ENCODE measurements around the gene C10orf105. TPM values are rescaled to one million over a fixed set of nuclear protein-coding genes. Genes with fewer than 3 reads are reported as not detected.
A peak's percentile ranks its signal among the peaks of the same experiment; 100 is the strongest.

Gene C10orf105
- total RNA-seq, 1 donor from 2014 or later = 0.18 TPM

DNA sequence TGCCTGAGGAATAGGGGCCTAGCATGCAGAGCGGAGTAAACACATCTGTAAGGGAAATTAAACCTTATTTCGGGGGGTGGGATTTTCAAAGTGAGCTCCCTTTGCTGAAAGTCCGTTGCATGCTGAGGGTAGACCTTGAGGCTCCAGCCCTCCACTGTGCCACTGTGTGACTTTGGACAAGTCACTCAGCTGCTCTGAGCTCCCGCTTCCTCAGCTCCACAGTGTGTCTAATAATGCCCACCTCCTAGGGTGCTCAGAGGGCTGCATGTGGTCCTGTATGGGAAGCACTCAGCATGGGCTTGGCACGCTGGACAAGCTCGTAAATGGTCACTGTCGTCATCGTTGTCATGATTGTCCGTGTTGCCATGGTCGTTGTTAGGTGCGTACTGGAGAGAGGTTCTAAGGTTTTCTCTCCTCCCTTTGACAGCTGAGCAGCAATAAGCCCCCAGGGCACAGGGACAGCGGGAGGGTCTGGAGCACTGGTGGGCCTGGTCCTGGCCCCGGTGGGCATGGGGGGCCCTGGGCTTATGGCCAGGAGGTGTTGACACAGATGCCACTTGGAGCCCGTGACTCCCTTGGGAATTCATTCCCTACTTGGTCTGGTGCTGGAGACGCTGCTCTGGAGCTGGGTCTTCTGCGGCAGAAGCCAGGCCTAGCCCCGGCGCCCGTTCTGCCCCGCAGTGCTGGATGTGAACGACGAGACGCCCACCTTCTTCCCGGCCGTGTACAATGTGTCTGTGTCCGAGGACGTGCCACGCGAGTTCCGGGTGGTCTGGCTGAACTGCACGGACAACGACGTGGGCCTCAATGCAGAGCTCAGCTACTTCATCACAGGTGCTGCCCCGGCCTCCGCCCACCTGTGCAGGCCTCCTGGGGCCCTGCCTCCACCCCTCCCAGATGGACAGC, 13.1 kb downstream of the C10orf105 start:
- no peak for DNase-seq (ENCODE audit: low spot score)
- peaks cover 8% of the 10 kb centered on the region for H3K4me1 Mint-ChIP-seq (ENCODE audit: low read depth)
- no peaks in the 10 kb centered on the region for H3K36me3 Mint-ChIP-seq (ENCODE audit: low read depth)
- H3K27ac Mint-ChIP-seq = no peak overlapping the region
- no peaks in the 10 kb centered on the region for H3K9me3 Mint-ChIP-seq
- no peaks in the 10 kb centered on the region for H3K27me3 Mint-ChIP-seq (ENCODE audit: low read depth)
- intact Hi-C loops (cut with micrococcal nuclease) = loop anchor here (5.0 kb wide), 1 partner anchor 324 kb away; no protein-coding TSS in a partner anchor
- no peak overlapping the region for H3K4me3 Mint-ChIP-seq (ENCODE audit: low read depth)

- intact Hi-C loops (cut with micrococcal nuclease) = loop anchor here (5.0 kb wide), 1 partner anchor 323 kb away; no protein-coding TSS in a partner anchor
These were observed 14.0 kb downstream of the C10orf105 start for GRCh38 chr10:71705582-71705981.

DNA sequence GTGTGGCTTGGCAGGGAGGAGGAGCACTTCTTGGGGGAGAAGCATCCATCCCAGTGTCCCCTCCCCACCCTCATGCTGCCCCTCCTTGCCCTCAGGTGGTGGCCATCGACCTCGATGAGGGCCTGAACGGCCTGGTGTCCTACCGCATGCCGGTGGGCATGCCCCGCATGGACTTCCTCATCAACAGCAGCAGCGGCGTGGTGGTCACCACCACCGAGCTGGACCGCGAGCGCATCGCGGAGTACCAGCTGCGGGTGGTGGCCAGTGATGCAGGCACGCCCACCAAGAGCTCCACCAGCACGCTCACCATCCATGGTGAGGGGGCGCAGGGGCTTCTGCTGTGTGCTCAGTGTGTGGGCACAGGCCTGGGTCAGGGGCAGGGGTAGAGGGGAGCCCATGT, 14.8 kb downstream of the C10orf105 start:
- Mint-ChIP-seq H3K9me3 (no peaks in the 10 kb centered on the region), H3K4me1 (ENCODE audit: low read depth) (peaks cover 6% of the 10 kb centered on the region), H3K4me3 (ENCODE audit: low read depth) (no peak overlapping the region), H3K27ac (no peak overlapping the region), H3K36me3 (ENCODE audit: low read depth) (no peaks in the 10 kb centered on the region), H3K27me3 (ENCODE audit: low read depth) (no peaks in the 10 kb centered on the region)
- no peak for DNase-seq (ENCODE audit: low spot score)
- intact Hi-C loops (cut with micrococcal nuclease) = loop anchor here (5.0 kb wide), 1 partner anchor 323 kb away; no protein-coding TSS in a partner anchor

More at GRCh38 chr10:71705582-71705981, 14.0 kb downstream of the C10orf105 start:
- no peak for DNase-seq (ENCODE audit: low spot score)
- no peaks in the 10 kb centered on the region for H3K9me3 Mint-ChIP-seq
- H3K27ac Mint-ChIP-seq = no peak overlapping the region
- no peaks in the 10 kb centered on the region for H3K27me3 Mint-ChIP-seq (ENCODE audit: low read depth)
- H3K4me1 Mint-ChIP-seq (ENCODE audit: low read depth) = peaks cover 8% of the 10 kb centered on the region
- H3K36me3 Mint-ChIP-seq (ENCODE audit: low read depth) = no peaks in the 10 kb centered on the region
- no peak overlapping the region for H3K4me3 Mint-ChIP-seq (ENCODE audit: low read depth)

- H3K4me3 Mint-ChIP-seq (ENCODE audit: low read depth) = no peak overlapping the region
These were observed 16.0 kb downstream of the C10orf105 start for GRCh38 chr10:71703577-71703976.

DNA sequence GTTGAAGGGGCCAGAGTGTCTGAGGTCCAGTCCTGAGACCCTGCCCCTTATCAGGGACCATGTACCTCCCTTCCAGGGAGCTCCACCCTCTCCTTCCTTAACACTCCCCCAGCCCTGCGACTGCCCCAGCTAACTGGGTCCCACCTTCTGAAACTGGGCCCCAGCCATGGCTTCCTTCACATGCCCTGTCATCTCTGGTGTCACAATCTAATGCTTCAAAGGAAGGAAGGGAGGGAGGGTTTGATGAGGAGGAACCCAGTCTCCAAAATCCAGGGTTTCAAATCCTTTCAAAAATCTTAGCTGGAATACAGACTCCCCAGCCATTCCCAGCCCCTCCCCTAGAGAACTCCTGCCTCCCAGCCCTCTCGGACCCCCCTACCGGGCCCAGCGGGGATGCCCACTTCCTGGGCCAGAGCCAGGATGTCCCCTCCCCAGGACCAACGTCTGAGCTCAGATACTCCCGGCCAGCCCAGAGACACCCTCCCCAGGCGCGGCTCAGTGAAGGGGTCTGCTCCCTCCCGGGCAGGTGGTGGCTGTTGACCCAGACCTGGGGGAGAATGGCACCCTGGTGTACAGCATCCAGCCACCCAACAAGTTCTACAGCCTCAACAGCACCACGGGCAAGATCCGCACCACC, 18.0 kb downstream of the C10orf105 start:
- Mint-ChIP-seq H3K36me3 (ENCODE audit: low read depth) (no peaks in the 10 kb centered on the region), H3K27me3 (ENCODE audit: low read depth) (no peaks in the 10 kb centered on the region), H3K4me1 (ENCODE audit: low read depth) (peaks cover 20% of the 10 kb centered on the region), H3K4me3 (ENCODE audit: low read depth) (no peak overlapping the region), H3K9me3 (no peaks in the 10 kb centered on the region), H3K27ac (no peak overlapping the region)
- no peak for DNase-seq (ENCODE audit: low spot score)
- intact Hi-C loops (cut with micrococcal nuclease) = no loop called here

More at GRCh38 chr10:71703577-71703976, 16.0 kb downstream of the C10orf105 start:
- Mint-ChIP-seq H3K4me1 (ENCODE audit: low read depth) (peaks cover 12% of the 10 kb centered on the region), H3K36me3 (ENCODE audit: low read depth) (no peaks in the 10 kb centered on the region), H3K27ac (no peak overlapping the region), H3K27me3 (ENCODE audit: low read depth) (no peaks in the 10 kb centered on the region), H3K9me3 (no peaks in the 10 kb centered on the region)
- intact Hi-C loops (cut with micrococcal nuclease) = no loop called here
- DNase-seq (ENCODE audit: low spot score) = no peak

GRCh38 chr10:71700731-71701368, 18.7 kb downstream of the C10orf105 start:
- Mint-ChIP-seq H3K4me1 (ENCODE audit: low read depth) (peaks cover 20% of the 10 kb centered on the region), H3K27me3 (ENCODE audit: low read depth) (no peaks in the 10 kb centered on the region), H3K4me3 (ENCODE audit: low read depth) (no peak overlapping the region), H3K27ac (no peak overlapping the region), H3K9me3 (no peaks in the 10 kb centered on the region), H3K36me3 (ENCODE audit: low read depth) (no peaks in the 10 kb centered on the region)
- intact Hi-C loops (cut with micrococcal nuclease) = no loop called here
- DNase-seq (ENCODE audit: low spot score) = no peak

DNA sequence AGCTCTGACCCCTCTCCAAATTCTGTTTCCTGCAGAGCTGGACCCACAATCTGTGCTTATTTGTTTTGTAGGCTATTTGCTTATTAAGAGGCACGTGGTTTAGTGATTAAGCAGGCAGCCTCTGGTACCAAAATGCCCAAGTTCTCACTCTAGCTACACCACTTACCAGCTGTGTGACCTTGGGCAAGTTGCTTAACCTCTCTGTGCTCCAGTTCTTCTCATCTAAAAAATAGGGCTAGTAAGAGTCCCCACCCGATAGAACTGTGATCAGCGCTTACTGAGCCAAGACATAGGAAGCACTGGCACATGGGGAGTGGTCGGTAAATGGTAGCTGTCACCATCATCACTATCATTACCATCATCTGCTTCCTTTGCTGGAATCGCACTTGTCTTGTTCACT, 20.8 kb downstream of the C10orf105 start:
- no peak for DNase-seq (ENCODE audit: low spot score)
- Mint-ChIP-seq H3K9me3 (no peaks in the 10 kb centered on the region), H3K36me3 (ENCODE audit: low read depth) (no peaks in the 10 kb centered on the region), H3K4me1 (ENCODE audit: low read depth) (peaks cover 28% of the 10 kb centered on the region), H3K27ac (no peak overlapping the region), H3K27me3 (ENCODE audit: low read depth) (no peaks in the 10 kb centered on the region), H3K4me3 (ENCODE audit: low read depth) (no peak overlapping the region)
- intact Hi-C loops (cut with micrococcal nuclease) = loop anchor here (5.0 kb wide), 2 partner anchors 114 to 381 kb away; partner anchors contain the start of gene SLC29A3

GRCh38 chr10:71697938-71698709, 21.5 kb downstream of the C10orf105 start:
- Mint-ChIP-seq H3K9me3 (no peaks in the 10 kb centered on the region), H3K4me3 (ENCODE audit: low read depth) (no peak overlapping the region), H3K27ac (peak overlapping the region; percentile 4), H3K36me3 (ENCODE audit: low read depth) (no peaks in the 10 kb centered on the region), H3K4me1 (ENCODE audit: low read depth) (peaks cover 28% of the 10 kb centered on the region), H3K27me3 (ENCODE audit: low read depth) (no peaks in the 10 kb centered on the region)
- no peak for DNase-seq (ENCODE audit: low spot score)
- intact Hi-C loops (cut with micrococcal nuclease) = loop anchor here (5.0 kb wide), 2 partner anchors 114 to 381 kb away; partner anchors contain the start of gene SLC29A3

DNA sequence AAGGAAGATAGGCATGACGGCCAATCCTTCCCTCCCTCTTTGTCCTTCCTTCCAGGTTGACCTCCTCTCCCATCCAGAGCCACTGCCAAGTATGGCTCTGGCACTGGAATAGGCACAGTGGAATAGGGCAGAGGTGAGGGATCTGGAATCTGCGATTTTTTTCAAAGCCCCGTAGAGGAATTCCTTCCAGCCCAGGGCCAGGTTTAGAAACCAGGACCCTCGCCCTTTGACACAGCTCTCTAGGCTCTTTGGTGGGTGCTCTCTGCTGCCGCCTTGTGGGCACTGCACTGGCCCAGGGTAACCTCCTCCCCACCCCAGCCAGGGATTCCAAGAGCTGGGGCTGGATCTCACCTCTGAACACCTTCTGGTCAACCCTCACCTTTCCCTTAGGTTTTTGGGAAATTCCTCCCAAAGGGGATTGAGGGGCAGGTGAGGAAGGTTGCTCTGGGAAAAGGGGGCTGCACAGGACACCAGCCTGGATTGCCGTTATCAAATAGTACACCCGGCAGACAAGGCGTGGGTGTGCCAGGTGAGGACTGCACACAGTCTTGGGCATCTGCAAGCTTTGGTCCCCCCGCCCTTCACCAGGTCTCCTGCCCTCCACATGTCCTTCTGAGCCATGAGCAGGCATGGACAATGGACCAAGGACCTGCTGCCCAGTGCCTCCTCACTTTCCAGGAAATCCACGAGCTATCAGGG, 22.8 kb downstream of the C10orf105 start:
- H3K27ac Mint-ChIP-seq = no peak overlapping the region
- H3K27me3 Mint-ChIP-seq (ENCODE audit: low read depth) = no peaks in the 10 kb centered on the region
- no peaks in the 10 kb centered on the region for H3K36me3 Mint-ChIP-seq (ENCODE audit: low read depth)
- intact Hi-C loops (cut with micrococcal nuclease) = loop anchor here (5.0 kb wide), 2 partner anchors 116 to 379 kb away; partner anchors contain the start of gene SLC29A3
- no peak overlapping the region for H3K4me3 Mint-ChIP-seq (ENCODE audit: low read depth)
- DNase-seq (ENCODE audit: low spot score) = peak; percentile 48
- H3K9me3 Mint-ChIP-seq = no peaks in the 10 kb centered on the region
- H3K4me1 Mint-ChIP-seq (ENCODE audit: low read depth) = peaks cover 28% of the 10 kb centered on the region

DNA sequence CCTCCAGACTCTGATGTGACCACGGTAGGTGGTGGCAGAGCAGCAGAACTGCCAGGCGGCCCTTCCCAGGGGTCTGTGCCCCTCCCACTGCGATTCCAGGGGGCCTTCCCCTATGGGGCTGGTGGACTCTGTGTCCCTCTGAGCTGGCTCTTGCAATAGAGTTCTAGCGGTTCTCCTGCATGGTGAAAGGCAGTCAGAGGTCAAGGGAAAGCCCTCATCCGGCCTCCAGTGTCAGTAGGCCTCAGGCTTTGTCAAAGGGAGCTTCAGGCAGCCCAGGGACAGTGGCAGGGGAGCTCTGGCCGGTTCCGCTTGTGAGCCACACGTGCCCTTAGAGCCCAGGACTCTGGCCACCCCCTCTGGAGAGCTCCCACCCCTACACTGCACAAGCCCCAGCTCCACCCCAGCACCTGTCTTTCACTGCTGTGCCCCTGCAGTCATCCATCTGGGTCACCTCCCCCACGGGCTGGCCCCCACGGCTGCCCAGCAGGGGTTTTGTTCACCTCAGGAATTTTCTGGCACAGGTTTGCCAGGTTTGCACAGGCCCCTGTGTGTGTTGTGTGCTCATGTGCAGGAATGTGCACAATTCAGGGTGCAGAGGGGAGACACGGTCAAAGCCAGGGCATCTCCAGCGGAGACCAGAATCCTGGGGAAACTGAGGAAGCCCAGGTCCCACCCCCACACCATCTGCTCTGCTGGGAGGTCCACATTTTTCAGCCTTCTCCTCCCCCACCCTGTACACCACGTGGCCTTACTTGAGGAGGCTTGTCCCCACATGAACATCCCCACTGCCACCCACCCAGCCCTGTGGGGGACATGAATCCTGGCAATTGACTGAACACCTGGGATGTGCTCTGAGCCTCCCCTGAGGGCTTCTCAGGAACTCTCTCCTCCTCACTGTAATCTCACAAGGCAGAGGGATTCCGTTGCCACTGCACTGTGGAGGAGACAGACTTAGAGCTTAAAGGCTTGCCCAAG, 23.8 kb downstream of the C10orf105 start:
- Mint-ChIP-seq H3K9me3 (peaks cover 3% of the 10 kb centered on the region), H3K27me3 (ENCODE audit: low read depth) (peaks cover 2% of the 10 kb centered on the region), H3K4me3 (ENCODE audit: low read depth) (no peak overlapping the region), H3K36me3 (ENCODE audit: low read depth) (no peaks in the 10 kb centered on the region), H3K27ac (no peak overlapping the region), H3K4me1 (ENCODE audit: low read depth) (peaks cover 28% of the 10 kb centered on the region)
- intact Hi-C loops (cut with micrococcal nuclease) = loop anchor here (5.0 kb wide), 2 partner anchors 117 to 378 kb away; partner anchors contain the start of gene SLC29A3
- no peak for DNase-seq (ENCODE audit: low spot score)

- Mint-ChIP-seq H3K27me3 (ENCODE audit: low read depth) (peaks cover 2% of the 10 kb centered on the region), H3K27ac (no peak overlapping the region), H3K4me3 (ENCODE audit: low read depth) (no peak overlapping the region), H3K9me3 (peaks cover 3% of the 10 kb centered on the region), H3K36me3 (ENCODE audit: low read depth) (no peaks in the 10 kb centered on the region), H3K4me1 (ENCODE audit: low read depth) (peaks cover 28% of the 10 kb centered on the region)
- peak; percentile 23 for DNase-seq (ENCODE audit: low spot score)
- intact Hi-C loops (cut with micrococcal nuclease) = loop anchor here (1.0 kb wide), 1 partner anchor 78 kb away; no protein-coding TSS in a partner anchor
These were observed 25.0 kb downstream of the C10orf105 start for GRCh38 chr10:71694567-71694968.

Data from activated T-helper 2 cell treated with anti-CD3 and anti-CD28 coated beads, Interferon-gamma antibody, Interleukin-2, Interleukin-4, amounts not matched to agents 10 μg/mL and 5 μg/mL and 100 μg/mL, durations not matched to agents 14 hours and 24 hours and 36 hours (primary cell).